GM18498 (cell line): ENCODE results near the gene MTG2.
"Not testable (repeated sequence)": the region's sequence is repeated elsewhere in the genome, so short reads cannot be mapped to it uniquely, and the experiment has no call there.

Source experiments
- ATAC-seq: cut with Tn5 transposase; IDR thresholded peaks from one replicate; pipeline ENCODE4 v1.9.1; 2021; ENCODE audit warnings: mild to moderate bottlenecking, moderate library complexity; ENCODE audit not compliant: unreplicated experiment

Gene MTG2

GRCh38 chr20:62145688-62146018, 37.2 kb upstream of the MTG2 start:
- ATAC-seq = no peak

- no peak for ATAC-seq
Measured at GRCh38 chr20:62146019-62146755, 36.6 kb upstream of the MTG2 start.

- no peak for ATAC-seq
Measured at GRCh38 chr20:62147125-62147524, 35.7 kb upstream of the MTG2 start.

- ATAC-seq = no peak
Measured at GRCh38 chr20:62147528-62147927, 35.3 kb upstream of the MTG2 start.

GRCh38 chr20:62148383-62148782, 34.4 kb upstream of the MTG2 start:
- ATAC-seq = not testable (repeated sequence)

- ATAC-seq = no peak
Measured at GRCh38 chr20:62148908-62149314, 33.9 kb upstream of the MTG2 start.

GRCh38 chr20:62149532-62150309, 33.1 kb upstream of the MTG2 start:
- no peak for ATAC-seq

GRCh38 chr20:62150310-62150575, 32.6 kb upstream of the MTG2 start:
- no peak for ATAC-seq

- no peak for ATAC-seq
Measured at GRCh38 chr20:62151225-62151624, 31.6 kb upstream of the MTG2 start.

GRCh38 chr20:62151835-62152364, 30.9 kb upstream of the MTG2 start:
- no peak for ATAC-seq

- no peak for ATAC-seq
Measured at GRCh38 chr20:62155428-62156253, 27.2 kb upstream of the MTG2 start.

- no peak for ATAC-seq
Measured at GRCh38 chr20:62156254-62156556, 26.6 kb upstream of the MTG2 start.

GRCh38 chr20:62156592-62157386, 26.0 kb upstream of the MTG2 start:
- no peak for ATAC-seq

GRCh38 chr20:62157387-62158087, 25.3 kb upstream of the MTG2 start:
- ATAC-seq = no peak

GRCh38 chr20:62158088-62158400, 24.8 kb upstream of the MTG2 start:
- ATAC-seq = no peak

- ATAC-seq = no peak
Measured at GRCh38 chr20:62158541-62158940, 24.3 kb upstream of the MTG2 start.

- ATAC-seq = no peak
Measured at GRCh38 chr20:62159052-62159451, 23.8 kb upstream of the MTG2 start.

GRCh38 chr20:62159839-62160238, 23.0 kb upstream of the MTG2 start:
- no peak for ATAC-seq

- ATAC-seq = no peak
Measured at GRCh38 chr20:62160253-62160652, 22.6 kb upstream of the MTG2 start.

- ATAC-seq = no peak
Measured at GRCh38 chr20:62160876-62161275, 22.0 kb upstream of the MTG2 start.

- ATAC-seq = no peak
Measured at GRCh38 chr20:62161347-62161746, 21.5 kb upstream of the MTG2 start.
